GM19351 (cell line): Measurements from ENCODE around the gene DIABLO.
"Not testable (repeated sequence)": the region's sequence is repeated elsewhere in the genome, so short reads cannot be mapped to it uniquely, and the experiment has no call there.

Experiments used
- ATAC-seq: cut with Tn5 transposase; IDR thresholded peaks from one replicate; pipeline ENCODE4 v1.9.1; 2021; ENCODE audit warnings: mild to moderate bottlenecking, moderate library complexity; ENCODE audit not compliant: unreplicated experiment

DIABLO gene

GRCh38 chr12:122190842-122191668 is 34.8 kb downstream of the DIABLO start:
- no peak for ATAC-seq

GRCh38 chr12:122189626-122190475 is 36.0 kb downstream of the DIABLO start:
- ATAC-seq: no peak

DNA sequence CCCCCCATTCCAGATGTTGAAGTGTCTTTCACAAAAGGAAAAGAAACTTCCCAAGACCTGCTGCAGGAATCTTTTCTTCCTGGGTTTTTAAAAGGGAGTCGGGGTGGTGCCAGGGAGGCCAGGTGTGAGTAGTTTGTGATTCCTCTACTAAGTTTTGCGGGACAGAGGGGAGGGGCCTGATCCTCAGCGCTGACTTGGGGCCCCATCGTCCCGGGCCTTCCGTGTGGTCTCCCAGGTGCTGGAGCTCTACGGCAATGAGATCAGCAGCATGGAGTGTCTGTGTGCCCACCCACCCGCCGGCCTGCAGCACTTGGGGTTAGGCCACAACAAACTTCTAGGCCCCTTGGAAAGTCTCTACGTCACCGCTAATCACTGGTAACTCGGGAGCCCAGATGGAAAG is 38.4 kb downstream of the DIABLO start:
- no peak for ATAC-seq

DNA sequence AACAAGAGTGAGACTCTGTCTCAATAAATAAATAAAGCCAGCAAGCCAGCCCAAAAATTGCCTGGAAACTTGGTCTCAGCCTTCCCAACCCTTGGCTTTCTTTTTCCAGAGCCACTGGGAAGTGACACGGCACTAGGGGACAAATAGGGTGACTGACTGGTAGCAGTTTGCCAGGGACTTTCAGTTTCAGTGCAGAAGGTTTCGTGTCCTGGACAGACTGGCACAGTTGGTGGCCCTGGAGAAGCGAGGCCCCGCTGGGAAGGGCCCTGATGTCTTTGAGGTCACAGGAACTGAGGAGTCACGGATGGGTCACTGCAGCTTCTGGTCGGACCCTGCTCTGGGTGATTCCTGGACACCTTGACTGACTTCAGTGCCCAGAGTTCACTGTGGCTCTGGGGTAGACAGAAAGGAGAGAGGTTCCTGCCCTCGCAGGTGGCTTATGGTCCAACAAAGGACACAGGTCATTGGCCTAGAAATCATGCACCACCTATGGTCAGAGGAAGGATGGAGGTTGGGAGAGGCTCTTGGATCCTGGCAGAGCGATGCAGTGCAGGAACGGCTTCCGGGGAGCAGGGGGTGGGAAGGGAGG is 40.3 kb downstream of the DIABLO start:
- no peak for ATAC-seq

- ATAC-seq: no peak
These were observed 40.8 kb downstream of the DIABLO start for GRCh38 chr12:122185079-122185478.

DNA sequence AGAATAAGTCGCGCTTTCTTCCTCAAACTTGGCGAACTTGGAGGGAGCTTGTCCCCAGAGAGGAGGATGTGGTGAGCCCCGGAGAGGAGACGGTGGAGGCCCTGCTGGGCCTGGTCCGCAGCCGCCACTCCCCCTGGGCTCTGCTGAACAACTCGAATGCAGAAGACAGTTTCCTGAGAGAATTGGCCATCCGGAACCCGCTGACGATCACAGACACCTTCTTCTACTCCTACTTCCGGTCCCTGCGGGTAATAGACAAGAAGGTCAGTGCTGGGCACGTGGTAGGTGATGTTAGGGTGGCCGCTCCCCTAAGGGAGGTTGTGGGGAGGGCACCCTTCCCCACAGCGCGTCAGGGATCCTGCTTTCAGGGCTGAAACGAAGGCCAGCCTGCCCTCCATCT is 41.3 kb downstream of the DIABLO start:
- ATAC-seq: no peak

- ATAC-seq: no peak
These were observed 42.3 kb downstream of the DIABLO start for GRCh38 chr12:122183588-122183940.

GRCh38 chr12:122182887-122183587 is 42.8 kb downstream of the DIABLO start, which contains the start of gene LRRC43:
LRRC43 (plus strand) TSS chr12:122183123; CDS start chr12:122183145, 22 bp downstream.
- no peak for ATAC-seq

DNA sequence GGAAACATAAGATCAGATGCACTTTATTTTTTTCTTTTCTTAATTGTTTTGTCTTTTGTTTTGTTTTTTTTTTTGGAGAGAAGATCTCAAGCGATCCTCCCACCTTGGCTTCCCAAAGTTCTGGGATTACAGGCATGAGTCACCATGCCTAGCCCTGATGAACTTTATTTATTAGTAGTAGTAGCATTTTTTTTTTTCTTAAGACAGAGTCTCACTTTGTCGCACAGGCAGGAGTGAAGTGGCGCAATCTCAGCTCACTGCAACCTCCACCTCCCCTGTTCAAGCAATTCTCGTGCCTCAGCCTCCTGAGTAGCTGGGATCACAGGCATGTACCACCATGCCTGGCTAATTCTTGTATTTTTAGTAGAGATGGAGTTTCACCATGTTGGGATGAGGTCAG is 49.4 kb downstream of the DIABLO start:
- not testable (repeated sequence) for ATAC-seq

GRCh38 chr12:122174155-122174845 is 51.6 kb downstream of the DIABLO start, which contains the start of gene IL31:
IL31 (minus strand) TSS chr12:122174221; CDS start chr12:122174172, 49 bp downstream.
- no peak for ATAC-seq

GRCh38 chr12:122172262-122172939 is 53.5 kb downstream of the DIABLO start:
- no peak for ATAC-seq

- ATAC-seq: no peak
These were observed 54.5 kb downstream of the DIABLO start for GRCh38 chr12:122171399-122171798.

- no peak for ATAC-seq
These were observed 57.4 kb downstream of the DIABLO start for GRCh38 chr12:122168492-122168891.

- no peak for ATAC-seq
These were observed 58.4 kb downstream of the DIABLO start for GRCh38 chr12:122167356-122167925.

GRCh38 chr12:122166422-122167349 is 59.2 kb downstream of the DIABLO start:
- ATAC-seq: peak; percentile 75

- ATAC-seq: no peak
These were observed 62.9 kb downstream of the DIABLO start for GRCh38 chr12:122162976-122163375.

GRCh38 chr12:122161682-122162081 is 64.2 kb downstream of the DIABLO start:
- no peak for ATAC-seq

- ATAC-seq: no peak
These were observed 65.1 kb downstream of the DIABLO start for GRCh38 chr12:122160761-122161160.
